Measurements from ENCODE around the gene ZNF891.

ZNF891 gene

DNA sequence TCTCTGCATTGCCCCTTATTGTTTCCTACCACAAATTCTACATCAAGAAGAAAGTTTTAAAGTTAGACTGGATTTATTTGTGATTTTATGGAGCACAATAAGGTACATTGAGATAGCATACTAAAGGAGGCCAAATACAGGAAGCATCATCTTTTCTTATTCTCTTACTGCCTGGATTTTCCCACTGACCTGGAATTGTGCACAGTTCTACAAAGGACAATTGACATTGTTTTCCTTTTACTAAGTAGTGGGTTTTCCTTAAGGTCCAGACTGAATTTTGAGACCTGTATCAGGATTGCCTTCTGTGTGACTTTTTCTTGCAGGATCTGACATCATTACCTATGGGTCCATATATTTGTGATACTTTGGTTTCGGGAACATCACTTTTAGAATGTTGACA, 68.1 kb downstream of the ZNF891 start:
- no peak for DNase-seq (ENCODE audit: low read depth)

DNA sequence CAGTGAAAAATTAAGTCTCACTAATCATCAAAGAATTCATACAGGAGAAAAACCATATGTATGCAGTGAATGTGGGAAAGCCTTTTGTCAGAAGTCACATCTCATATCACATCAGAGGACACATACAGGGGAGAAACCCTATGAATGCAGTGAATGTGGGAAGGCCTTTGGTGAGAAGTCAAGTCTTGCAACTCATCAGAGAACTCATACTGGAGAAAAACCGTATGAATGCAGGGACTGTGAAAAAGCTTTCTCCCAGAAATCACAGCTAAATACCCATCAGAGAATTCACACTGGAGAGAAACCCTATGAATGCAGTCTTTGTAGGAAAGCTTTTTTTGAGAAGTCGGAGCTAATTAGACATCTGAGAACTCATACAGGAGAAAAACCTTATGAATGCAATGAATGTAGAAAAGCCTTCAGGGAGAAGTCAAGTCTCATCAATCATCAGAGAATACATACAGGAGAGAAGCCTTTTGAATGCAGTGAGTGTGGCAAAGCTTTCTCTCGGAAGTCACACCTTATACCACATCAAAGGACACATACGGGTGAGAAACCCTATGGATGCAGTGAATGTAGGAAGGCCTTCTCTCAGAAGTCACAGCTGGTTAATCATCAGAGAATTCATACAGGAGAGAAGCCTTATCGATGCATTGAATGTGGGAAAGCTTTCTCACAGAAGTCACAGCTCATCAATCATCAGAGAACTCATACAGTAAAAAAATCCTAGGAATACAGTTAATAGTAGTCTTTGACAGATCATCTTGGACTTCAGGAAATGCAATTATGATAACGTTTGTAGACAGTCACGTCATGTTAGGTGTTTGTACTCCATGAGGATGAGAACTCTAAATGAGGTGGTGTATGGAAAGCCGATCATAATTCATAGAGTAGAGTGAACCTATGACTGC, 71.6 kb downstream of the ZNF891 start:
- DNase-seq (ENCODE audit: low read depth) = no peak

DNA sequence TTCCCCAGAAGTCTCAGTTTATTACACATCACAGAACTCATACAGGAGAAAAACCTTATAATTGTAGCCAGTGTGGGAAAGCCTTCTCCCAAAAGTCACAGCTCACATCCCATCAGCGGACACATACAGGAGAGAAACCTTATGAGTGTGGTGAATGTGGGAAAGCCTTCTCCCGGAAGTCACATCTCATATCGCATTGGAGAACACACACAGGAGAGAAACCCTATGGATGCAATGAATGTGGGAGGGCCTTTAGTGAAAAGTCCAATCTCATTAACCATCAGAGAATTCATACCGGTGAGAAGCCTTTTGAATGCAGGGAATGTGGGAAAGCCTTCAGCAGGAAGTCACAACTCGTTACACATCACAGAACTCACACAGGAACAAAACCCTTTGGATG, 72.6 kb downstream of the ZNF891 start:
- no peak for DNase-seq (ENCODE audit: low read depth)

Measured in stimulated activated CD8-positive, alpha-beta memory T cell treated with anti-CD3 and anti-CD28 coated beads, Interleukin-15, amount 100 ng/mL, for 24 hours (primary cell).